Lower lobe of right lung (tissue), 2 donors: ENCODE results near the gene OSBPL5. TPM values are rescaled to one million over a fixed set of nuclear protein-coding genes. Genes with fewer than 3 reads are reported as not detected.
A peak's percentile ranks its signal among the peaks of the same experiment; 100 is the strongest.

Source experiments
- ATAC-seq, 2 donors: fragments of 200-7000 bp; cut with Tn5 transposase; one replicate each; pipeline ENCODE4 v1.9.1; 2020 to 2022; ENCODE audit warnings: mild to moderate bottlenecking in 2 of 2, moderate library complexity in 2 of 2
- DNase-seq: peaks from one replicate; pipeline ENCODE4 v3.0.0-alpha.2; 2020
- H3K27ac ChIP-seq: fragments of 200-600 bp; one replicate; pipeline ENCODE4 v1.8.0; 2022
- H3K27me3 ChIP-seq: fragments of 200-600 bp; one replicate; pipeline ENCODE4 v1.8.0; 2022; ENCODE audit warnings: low read depth
- H3K36me3 ChIP-seq: fragments of 200-600 bp; one replicate; pipeline ENCODE4 v1.8.0; 2022; ENCODE audit warnings: mild to moderate bottlenecking
- H3K4me1 ChIP-seq: fragments of 200-600 bp; one replicate; pipeline ENCODE4 v1.8.0; 2022
- H3K4me3 ChIP-seq: fragments of 200-600 bp; one replicate; pipeline ENCODE4 v1.8.0; 2022; ENCODE audit warnings: mild to moderate bottlenecking
- H3K9me3 ChIP-seq: fragments of 200-600 bp; one replicate; pipeline ENCODE4 v1.8.0; 2022
- CTCF ChIP-seq: fragments of 200-600 bp; IDR thresholded peaks from one replicate; pipeline ENCODE4 v1.8.0; 2022; ENCODE audit warnings: antibody characterized with exemption, mild to moderate bottlenecking
- intact Hi-C: fragments of 100-400 bp; cut with DNase I; formaldehyde crosslinking; loops from one replicate; pipeline ENCODE4 v1.11.0; 2022
- total RNA-seq: library from RNA; stranded (reverse); fragmentation: NEBNext Ultra II Directional; extraction: Animal tissue kit (Norgen Biotek cat#: 25700); gene quantifications from one replicate; pipeline ENCODE4 v1.2.1, GENCODE V29; 2021
- donor health status: DM: no; HTN: yes; CAD: no; lungs with severe emphysema.

The OSBPL5 gene
- total RNA-seq, 1 donor from 2014 or later = 46.2 TPM

- peaks cover under 1% of the 10 kb centered on the region for H3K4me1 ChIP-seq
- intact Hi-C loops = no loop called here
Measured at GRCh38 chr11:3175194-3175593, 10.1 kb upstream of the OSBPL5 start.

GRCh38 chr11:3174387-3174786 lies 9.3 kb upstream of the OSBPL5 start:
- Histone ChIP-seq H3K9me3 (peaks cover 8% of the 10 kb centered on the region), H3K36me3 (no peaks in the 10 kb centered on the region), H3K4me3 (no peak overlapping the region), H3K27ac (no peak overlapping the region), H3K27me3 (peaks cover 5% of the 10 kb centered on the region), H3K4me1 (peaks cover 7% of the 10 kb centered on the region)
- no peak for TF ChIP-seq CTCF
- ATAC-seq (no peak), DNase-seq (no peak)
- intact Hi-C loops = no loop called here

More at GRCh38 chr11:3175194-3175593, 10.1 kb upstream of the OSBPL5 start:
- Histone ChIP-seq H3K36me3 (no peaks in the 10 kb centered on the region), H3K27ac (no peak overlapping the region), H3K4me3 (no peak overlapping the region), H3K27me3 (peaks cover 3% of the 10 kb centered on the region), H3K9me3 (peaks cover 8% of the 10 kb centered on the region)
- DNase-seq = no peak
- TF ChIP-seq CTCF = no peak
- ATAC-seq = no peak

GRCh38 chr11:3173795-3174194 lies 8.7 kb upstream of the OSBPL5 start:
- no peak for ATAC-seq
- Histone ChIP-seq H3K36me3 (no peaks in the 10 kb centered on the region), H3K27ac (no peak overlapping the region), H3K27me3 (peaks cover 5% of the 10 kb centered on the region), H3K4me3 (no peak overlapping the region), H3K4me1 (peaks cover 9% of the 10 kb centered on the region), H3K9me3 (peaks cover 8% of the 10 kb centered on the region)
- no peak for DNase-seq
- TF ChIP-seq CTCF = no peak
- intact Hi-C loops = no loop called here

- Histone ChIP-seq H3K27me3 (peaks cover 5% of the 10 kb centered on the region), H3K4me3 (no peak overlapping the region), H3K9me3 (peaks cover 8% of the 10 kb centered on the region), H3K27ac (no peak overlapping the region), H3K4me1 (peaks cover 9% of the 10 kb centered on the region), H3K36me3 (no peaks in the 10 kb centered on the region)
- no peak for TF ChIP-seq CTCF
- DNase-seq = peak; percentile 19
- ATAC-seq = no peak
- intact Hi-C loops = no loop called here
Measured at GRCh38 chr11:3171931-3172560, 6.9 kb upstream of the OSBPL5 start.

GRCh38 chr11:3170756-3171650 lies 5.9 kb upstream of the OSBPL5 start:
- no peaks in the 10 kb centered on the region for H3K36me3 ChIP-seq
- peaks cover 9% of the 10 kb centered on the region for H3K4me1 ChIP-seq
- no peak for TF ChIP-seq CTCF
- no peaks in the 10 kb centered on the region for H3K9me3 ChIP-seq
- DNase-seq (peak; percentile 32), ATAC-seq (no peak)
- H3K4me3 ChIP-seq = no peak overlapping the region
- no peak overlapping the region for H3K27ac ChIP-seq
- H3K27me3 ChIP-seq = peaks cover 5% of the 10 kb centered on the region
- intact Hi-C loops = no loop called here
